Breast epithelium (tissue), 3 donors: ENCODE data around the gene CEP85L.

Source experiments
- CTCF ChIP-seq, 3 donors: fragments of 450-650 bp; IDR thresholded peaks; one replicate each; pipeline ENCODE4 v1.5.1; 2016 to 2017; ENCODE audit warnings: antibody characterized with exemption in 3 of 3, mild to moderate bottlenecking in 3 of 3, moderate library complexity in 3 of 3
- POLR2A ChIP-seq: fragments of 450-650 bp; IDR thresholded peaks from one replicate; pipeline ENCODE4 v1.6.1; 2016; ENCODE audit warnings: antibody characterized with exemption, mild to moderate bottlenecking, moderate library complexity

DNA sequence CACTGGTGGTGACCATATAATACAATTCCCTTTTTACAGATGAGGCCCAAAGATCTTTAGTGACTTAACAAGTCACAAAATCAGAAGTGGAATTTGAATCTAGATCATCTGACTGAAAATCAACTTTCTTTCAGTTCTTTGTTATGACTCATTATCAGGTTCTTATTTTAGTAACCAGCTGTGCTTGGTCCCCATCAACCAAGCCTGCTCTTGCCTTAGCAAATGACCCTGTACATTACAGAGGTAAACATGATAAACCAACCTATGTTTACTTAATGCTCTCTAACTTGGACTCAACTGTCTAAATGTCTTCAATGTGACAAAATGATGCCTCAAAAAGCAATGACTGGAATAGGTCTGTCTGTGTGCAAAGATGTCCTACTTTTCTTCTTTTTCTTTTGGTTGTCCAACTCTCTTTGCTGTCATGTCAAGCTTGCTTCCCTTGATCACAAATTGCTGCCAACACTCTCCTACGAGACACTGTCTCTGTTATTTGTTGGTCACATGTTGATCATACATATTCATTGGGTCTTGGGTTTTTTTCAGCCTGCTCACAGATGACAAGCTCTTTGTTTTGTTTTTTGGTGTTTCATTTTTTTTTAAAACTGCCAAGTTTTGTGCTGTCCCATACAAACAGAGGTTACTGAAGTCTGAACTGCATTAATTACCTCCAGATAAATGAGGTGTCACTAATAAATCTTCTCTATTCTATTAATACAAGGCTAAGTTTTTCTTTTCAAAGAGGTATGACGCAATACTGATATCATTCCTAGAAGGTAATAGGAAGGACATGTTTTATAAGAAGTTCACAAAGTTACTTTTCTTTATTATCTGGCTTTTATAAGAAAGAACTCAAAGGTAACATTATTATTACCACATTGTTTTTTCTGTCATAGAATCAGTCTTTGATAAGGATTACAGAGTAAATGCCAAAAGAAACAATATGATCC, 165.5 kb downstream of the CEP85L start:
- no peak for TF ChIP-seq CTCF (IDR thresholded peaks at IDR 0.05)
- no peak for TF ChIP-seq POLR2A
